GM18517 (cell line): ENCODE results near the gene LENG1.

ENCODE experiments used
- ATAC-seq: cut with Tn5 transposase; IDR thresholded peaks from one replicate; pipeline ENCODE4 v1.9.1; 2021; ENCODE audit warnings: mild to moderate bottlenecking, moderate library complexity; ENCODE audit not compliant: unreplicated experiment

The LENG1 gene

DNA sequence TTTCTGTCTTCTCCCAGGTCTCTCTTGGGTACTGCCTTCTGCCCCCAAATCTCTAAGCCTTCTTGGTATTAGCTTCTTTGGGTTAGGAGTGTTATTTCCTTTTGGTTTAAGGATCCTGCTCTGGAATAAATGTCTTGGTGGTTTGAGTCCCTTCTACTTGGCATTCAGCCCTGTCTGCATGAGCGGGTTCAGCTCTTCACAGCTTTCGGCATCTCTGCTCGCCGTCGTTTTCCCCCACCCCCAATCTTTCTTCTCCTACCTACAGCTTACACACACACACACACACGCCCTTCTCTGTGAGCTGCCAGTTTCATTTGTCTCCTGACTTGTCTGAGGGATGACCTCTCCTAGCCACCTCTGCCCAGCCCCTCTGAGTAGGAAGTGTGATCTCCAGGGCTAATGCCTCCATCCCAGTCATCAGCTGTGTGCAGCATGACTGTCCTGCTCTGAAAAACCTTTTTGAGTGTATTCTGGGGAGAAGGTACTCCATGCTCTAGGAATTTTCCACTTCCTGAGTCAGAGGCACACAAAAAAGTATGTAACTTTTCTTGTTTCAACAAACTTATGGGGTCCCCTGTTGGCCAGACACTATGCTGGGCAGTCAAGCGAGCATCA, 17.2 kb downstream of the LENG1 start:
- ATAC-seq = no peak

DNA sequence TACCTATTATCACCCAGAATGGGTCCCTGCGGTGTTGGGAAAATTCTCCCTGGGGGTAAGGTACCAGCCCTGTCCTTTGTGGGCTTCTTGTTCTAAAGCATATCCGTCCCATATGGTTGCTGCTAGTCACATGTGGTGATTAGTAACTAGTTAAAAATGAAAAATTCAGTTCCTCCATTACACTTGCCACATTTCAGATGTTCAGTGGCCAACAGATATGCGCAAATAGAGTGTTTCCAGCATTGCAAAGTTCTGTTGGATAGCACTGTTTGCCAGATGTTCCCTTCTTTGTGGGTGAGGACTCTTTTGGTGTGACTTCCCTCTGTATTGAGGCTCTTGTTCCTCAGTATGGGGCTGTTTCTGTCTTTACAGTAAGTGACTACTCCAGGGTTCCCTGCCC, 18.2 kb downstream of the LENG1 start:
- no peak for ATAC-seq

DNA sequence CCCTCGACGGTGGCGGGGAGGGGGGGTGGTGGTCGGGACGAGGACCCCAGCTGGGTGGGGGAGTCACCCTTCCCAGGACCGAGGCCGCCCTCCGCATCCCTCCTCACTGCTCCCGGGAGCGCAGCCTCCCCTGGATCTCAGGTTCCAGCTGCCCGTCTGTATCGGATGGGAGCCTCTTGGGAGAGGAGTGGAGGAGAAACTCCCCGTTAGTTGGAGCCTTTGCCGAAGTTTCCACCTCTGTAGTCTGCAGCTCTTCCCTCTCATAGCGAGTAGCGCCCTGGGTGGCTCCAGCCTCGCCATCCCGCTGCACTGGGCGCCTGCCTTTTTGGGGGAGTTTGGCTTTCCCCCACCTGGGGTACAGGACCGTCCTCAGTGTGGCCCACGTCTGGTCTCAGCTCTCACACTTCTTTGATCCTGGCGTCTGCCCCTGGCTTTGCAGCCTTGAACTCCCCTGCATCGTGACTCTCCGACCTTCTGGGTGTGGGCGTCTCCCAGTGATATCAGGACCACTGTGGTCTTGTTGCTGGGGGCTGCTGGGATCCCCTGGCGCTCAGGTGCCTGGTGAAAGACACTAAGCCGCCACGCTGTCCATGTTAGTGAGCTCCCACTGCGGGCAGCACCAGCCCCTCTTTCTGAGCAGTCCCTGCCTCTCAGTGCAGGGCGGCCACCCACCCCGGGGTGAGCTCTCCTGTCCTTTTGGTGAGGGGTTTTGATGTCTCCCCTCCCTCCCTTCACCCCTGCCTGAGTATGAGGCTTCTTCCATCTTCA, 20.8 kb downstream of the LENG1 start:
- ATAC-seq = no peak

DNA sequence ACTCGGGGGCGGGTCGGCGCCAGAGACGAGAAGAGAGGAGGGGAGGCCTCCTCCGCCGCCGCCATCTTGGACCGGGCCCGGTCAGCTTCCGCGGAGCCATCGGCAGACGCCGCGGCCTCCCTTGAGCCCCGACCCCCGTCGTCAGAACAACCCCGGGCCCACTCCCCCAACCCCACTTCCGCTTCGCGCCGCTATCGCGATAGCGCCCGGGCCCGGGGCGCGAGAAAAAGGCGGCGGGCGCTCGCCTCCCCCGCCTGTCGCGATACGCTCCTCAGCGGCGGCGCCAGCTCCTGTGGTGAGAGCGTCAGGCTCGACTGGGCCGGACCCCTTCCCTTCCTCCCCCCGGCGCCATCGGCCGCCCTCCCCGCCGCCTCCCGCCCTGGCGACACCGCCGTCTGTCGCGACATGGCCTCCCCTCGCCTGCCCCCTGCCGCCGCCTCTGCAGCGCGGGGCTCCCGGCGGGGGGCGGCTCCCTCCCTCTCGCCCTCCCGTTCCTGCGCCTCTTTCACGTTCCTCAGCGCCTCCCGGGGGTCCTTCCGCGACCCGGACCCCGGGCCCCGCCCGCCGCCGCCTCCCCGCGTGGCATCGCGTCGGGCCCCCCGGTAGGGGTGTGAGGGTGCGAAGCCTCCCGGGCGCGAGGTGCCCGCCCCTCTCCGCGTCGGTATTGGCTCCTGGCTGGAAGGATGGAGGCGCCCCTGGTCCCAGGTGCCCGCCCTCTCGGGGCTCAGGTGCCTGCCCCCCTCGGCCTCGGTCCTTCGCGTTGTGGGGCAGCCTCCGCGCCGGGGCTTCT, 21.6 kb downstream of the LENG1 start, which contains the start of gene CNOT3:
CNOT3 (plus strand) TSS at position 64 of the 790 bp plus-strand sequence. CDS start 5,217 bp downstream, outside the sequence.
- ATAC-seq = no peak

DNA sequence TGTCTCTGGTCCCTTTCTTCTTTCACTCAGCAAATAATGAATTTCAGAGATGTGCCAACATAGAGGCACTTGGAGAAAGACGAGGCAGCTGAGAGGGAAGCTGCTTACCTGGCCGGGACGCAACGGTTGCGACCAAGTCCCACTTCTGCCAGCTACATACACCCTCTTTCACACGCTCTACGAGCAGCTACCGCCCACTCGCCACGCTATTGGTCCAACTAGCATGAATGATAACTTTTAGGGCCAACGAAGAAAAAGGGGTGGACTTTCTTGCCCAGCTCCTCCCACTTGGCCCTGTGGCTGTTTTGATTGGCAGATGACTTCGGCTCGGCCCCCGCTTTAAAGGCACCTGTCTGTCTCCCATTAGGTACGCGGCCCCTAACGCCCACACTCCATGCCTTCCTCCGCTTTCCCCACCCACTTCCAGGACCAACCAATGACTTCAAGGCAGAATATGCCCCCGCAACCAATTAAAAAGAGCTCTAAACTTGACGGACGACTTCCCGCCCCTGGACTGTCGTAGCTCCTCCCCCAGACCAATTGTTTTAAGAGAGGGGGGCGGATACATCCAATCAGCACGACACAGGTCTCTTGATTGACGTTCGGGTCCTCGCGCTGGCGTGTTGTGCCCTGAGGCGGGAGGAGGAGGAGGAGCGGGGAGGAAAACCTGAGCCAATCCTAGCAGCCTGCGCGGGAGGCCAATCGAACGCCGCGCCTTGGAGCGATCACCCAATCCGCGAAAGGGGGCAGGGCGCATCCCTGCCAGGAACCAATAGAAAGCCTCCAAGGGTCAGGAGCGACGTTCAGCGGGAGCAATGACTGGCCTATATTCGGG, 22.4 kb downstream of the LENG1 start:
- peak; percentile 85 for ATAC-seq

DNA sequence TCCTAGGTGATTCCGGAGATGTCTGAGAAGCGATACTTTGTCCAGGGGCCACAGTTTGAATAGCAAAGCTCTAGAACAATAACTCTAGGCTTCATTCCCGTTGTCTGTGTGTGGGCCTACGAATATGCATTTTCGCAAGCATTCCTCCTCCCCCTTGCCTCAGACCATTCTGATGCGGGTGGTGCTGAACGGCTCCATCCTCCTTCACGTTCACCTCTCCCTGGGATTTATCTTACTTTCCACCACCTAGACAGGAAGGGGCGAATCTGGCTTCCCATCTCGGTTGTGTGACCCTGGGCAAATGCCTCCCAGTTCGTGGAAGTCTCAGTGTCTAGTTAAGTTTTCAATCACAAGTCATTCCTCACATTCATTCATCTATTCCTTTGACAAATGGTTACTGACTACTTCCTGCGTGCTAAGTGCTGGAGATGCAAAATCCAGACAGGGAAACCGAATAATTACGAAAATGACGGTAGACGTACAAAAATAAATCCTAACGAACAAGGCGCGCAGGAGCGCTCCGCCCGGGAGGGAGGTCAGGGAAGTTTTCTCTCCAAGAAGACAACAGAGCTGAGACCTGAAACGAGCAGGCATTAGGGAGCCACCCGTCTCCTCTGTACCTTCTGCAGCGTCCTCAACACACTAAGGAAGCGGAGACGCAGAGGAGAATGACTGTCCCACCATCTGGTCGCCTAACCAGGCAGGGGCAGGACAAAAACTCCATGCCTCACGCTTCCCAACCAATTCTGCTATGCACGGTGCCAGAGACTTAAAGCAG, 23.2 kb downstream of the LENG1 start:
- no peak for ATAC-seq

DNA sequence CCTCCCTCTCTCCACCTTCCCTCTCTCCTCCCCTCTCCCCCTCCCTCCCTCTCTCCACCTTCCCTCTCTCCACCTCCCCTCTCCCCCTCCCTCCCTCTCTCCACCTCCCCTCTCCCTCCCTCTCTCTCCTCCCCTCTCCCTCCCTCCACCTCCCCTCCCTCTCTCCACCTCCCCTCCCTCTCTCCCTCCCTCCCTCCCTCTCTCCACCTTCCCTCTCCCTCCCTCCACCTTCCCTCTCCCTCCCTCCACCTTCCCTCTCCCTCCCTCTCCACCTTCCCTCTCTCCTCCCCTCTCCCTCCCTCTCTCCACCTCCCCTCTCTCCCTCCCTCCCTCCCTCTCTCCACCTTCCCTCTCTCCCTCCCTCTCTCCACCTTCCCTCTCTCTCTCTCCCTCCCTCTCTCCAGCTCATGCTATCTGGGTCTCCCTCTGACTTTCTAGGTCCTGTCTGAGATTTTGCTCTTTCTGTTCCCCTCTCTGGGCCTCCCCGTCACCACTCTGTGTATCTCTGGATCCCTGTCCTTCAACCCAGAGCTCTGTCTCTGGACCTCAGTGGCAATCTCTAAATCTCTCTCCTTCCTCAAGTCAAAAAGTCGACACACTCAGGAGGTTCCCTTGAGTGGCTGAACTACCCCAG, 25.4 kb downstream of the LENG1 start:
- ATAC-seq = no peak

DNA sequence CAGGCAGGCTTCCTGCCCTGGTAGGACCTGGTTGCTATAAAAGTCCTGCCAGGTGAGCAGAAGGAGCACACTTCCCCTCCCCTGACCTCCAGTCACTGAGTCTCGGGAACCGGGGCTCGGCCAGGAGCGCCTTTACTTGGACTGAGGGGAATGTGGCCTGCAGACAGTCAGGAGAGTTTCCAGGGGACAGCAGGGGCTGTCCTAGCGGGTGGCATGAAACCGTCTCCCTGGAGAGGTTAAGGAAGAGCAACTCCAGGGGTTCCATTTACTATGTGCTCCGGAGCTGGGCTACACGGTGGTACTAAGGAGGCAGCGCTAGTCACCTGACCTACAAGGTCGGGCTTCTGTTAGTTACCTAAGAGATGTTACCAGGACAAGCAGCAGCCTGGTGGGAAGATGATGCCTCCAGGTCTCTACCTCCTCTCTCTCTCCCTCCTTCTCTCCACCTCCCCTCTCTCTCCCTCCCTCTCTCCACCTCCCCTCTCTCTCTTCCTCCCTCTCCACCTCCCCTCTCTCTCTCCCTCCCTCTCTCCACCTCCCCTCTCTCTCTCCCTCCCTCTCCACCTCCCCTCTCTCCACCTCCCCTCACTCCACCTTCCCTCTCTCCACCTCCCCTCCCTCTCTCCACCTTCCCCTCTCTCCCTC, 26.1 kb downstream of the LENG1 start:
- ATAC-seq = no peak

DNA sequence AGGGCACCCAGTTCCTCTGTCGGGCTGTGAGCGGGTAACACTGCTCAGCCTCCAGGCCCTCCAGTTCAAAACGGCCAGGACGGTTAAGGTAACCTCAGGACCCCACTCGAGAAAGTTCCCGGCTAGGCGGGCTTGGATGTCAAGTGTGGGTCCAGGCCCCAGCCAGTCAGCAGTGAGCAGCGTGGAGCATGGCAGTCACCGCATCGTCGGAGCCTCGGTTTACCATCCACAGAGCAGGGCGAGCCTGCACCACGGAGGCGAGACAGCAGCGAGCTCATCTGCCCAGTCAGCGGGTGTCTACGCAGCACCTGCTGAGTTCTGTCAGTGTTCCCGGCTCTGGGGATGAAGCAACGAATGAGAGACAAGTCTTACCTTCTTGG, 29.9 kb downstream of the LENG1 start:
- ATAC-seq = no peak

DNA sequence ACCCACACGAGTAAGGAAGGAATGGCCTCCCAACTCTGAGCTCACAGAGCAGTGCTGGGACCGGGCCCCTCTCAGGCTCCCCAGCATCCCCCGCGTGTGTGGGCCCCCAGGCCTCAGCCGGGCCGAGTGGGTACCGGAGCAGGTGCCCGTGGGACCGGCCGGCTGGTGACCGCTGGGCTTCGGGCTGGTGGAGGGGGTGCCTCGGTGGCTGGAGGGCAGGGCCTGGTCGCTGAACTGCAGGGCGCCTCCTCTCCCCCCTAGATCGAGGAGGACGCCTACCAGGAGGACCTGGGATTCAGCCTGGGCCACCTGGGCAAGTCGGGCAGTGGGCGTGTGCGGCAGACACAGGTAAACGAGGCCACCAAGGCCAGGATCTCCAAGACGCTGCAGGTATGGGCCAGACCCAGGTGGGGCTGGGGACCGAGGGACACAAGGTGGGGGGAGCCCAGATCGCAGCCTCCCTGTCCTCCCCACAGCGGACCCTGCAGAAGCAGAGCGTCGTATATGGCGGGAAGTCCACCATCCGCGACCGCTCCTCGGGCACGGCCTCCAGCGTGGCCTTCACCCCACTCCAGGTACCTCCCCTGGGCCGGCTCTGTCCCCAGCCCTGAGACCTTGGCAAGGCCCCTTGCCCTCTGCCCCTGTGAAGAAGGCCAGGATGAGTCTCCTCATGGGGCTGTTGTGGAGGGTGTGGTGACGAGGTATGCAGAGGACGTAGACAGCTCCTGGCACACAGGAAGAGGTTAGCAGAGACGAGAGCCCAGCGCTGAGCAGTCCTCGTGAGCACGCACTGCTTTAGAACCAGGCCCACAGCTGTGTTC, 30.5 kb downstream of the LENG1 start:
- no peak for ATAC-seq

DNA sequence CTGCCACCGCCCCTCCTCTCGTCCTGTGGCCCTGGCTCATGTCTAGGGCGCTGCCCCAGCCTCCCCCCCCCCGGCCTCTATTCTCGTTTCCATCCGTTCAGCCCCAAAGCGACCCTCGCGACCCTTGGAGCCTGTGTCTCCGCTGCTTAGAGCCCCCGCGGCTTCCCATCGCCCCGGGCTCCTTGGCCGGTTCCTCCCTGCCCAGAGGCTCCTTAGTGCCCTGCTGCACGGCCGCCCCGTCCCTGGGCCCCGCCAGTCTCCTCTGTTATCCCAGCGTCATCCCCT, 31.1 kb downstream of the LENG1 start:
- no peak for ATAC-seq

DNA sequence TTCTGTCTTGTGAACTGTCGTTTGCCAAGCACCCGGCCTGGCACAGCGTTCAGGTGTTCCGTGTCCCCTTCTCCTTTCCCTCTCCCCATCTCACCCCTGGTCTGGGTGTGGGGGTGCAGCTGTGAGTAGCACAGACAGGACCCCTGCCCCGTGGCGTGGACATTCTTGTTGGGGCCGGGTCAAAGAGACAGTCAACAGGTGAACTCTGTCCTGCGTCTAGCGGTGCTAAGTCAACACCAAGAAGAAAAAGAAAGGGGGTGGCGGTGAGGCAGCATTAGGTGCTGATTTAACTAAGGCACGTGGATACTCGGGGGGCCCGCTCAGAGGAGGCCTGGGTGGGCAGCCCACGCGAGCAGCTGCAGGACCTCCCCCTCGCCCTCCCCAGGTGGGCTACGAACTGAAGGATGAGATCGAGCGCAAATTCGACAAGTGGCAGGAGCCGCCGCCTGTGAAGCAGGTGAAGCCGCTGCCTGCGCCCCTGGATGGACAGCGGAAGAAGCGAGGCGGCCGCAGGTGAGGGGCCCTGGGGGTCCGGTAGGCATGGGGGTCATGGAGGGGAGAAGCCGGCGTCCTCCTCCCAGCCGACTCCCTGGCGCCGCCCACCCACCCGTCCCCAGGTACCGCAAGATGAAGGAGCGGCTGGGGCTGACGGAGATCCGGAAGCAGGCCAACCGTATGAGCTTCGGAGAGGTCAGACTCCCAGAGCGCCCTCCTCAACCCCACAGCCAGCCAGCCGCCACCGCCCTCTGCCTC, 31.7 kb downstream of the LENG1 start:
- ATAC-seq = no peak

DNA sequence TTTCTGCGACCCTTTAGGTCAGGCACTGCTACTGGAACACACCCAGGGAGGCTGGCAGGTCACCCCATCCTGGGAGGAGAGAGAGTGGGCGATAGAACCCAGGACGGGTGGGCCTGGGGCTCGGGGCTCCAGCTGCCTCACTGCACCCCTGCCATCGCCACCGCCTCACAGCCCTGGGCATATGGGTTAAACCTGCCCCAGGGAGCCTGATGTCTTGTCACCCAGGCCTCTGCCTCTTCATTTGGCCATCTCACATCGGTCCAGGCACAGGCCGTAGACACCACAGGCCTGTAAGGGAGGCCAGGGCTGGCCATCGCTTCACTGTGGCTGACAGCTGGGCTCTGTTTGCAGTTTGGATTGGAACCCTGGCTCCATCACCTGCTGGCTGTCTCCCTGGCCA, 33.8 kb downstream of the LENG1 start:
- no peak for ATAC-seq

DNA sequence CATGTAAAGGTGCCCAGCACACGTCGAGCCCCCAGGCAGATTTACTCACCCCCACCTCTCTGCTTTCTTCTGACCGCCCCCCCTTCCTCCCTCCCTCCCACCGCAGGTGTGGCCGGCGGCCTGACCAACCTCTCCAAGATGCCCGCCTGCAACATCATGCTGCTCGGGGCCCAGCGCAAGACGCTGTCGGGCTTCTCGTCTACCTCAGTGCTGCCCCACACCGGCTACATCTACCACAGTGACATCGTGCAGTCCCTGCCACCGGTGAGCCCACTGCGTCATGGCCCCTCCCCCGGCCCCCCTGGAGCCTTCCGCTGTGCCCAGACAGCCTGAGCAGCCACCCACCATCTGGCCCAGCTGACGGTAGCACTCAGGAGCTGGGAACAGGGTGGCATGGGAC, 35.1 kb downstream of the LENG1 start:
- ATAC-seq = no peak

DNA sequence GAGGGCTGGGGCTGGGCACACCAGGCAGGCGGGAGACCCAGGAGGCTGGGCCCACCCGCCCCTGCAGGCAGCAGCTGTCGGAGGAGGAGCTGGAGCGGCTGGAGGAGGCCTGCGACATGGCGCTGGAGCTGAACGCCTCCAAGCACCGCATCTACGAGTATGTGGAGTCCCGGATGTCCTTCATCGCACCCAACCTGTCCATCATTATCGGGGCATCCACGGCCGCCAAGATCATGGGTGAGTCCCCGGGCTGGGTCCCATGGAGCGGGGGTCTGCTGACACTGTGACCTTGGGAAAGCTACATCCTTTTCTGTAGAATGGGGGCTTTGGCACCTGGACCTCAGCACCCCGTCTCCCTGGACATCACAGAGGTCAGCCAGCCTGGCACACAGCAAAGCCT, 35.8 kb downstream of the LENG1 start:
- ATAC-seq = no peak

DNA sequence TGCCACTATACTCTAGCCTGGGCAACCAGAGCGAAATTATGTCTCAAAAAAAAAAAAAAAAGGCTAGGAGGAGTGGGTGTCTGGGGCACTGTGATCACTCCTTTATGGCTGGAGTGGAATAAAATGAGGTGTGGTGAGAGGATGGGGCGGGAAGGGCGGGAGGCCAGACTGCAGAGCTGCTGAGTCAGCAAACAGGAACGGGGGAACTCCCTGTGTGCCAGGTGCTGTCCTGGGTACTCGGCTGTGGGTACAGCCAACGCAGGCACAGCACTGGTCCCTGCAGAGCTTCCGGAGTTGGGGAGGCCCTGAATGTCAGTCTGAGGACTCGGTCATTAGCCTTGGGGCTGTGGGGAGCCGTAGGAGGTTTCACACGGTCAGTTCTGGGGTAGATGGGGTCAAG, 38.3 kb downstream of the LENG1 start:
- ATAC-seq = no peak

DNA sequence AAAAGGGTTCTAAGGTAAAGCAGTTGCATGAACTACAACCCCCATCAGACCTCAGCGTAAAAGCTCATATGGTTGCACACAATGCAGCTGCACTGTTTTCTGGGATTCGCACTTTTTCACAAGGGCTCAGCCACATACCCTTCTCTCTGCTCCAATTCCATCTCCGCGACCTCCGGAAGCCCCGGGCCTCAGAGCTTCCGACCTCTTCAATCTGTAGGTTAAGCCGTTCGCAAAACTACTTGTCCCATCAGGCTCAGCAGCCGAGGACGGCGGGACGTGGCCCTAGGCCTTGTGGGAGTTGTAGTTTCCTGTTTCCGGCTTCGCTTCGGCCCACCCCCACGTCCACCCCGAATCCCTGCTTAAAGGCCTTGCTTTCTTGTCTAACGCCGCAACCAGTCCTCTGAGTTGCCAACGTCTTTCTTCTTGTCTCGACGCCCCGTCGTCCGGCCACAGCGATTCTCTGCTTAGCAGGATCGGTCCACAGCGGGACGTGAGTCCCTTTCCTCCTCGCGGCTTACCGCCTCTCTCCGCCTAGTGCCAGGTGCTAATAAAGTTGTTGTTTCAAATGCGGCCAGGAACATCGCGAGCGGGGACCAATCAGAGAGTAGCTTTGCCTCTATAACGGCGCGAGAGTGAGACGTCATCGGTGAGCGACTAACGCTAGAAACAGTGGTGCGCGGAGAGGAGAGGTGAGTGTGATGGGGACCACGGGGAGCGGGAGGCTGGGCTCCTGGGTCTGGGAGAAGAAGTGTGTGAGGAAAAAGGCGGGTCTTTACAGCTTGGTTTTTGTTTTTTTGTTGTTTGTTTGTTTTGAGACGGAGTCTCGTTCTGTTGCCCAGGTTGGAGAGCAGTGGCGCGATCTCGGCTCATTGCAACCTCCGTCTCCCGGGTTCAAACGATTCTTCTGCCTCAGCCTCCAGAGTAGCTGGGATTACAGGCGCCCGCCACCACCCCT, 44.1 kb downstream of the LENG1 start, which contains the start of the genes PRPF31 and TFPT:
PRPF31 (plus strand) TSS at position 646 of the 955 bp plus-strand sequence. CDS start 2,525 bp downstream, outside the sequence.
TFPT (minus strand) TSS at position 549 of the 955 bp plus-strand sequence; CDS start at position 161, 388 bp downstream.
- peak; percentile 81 for ATAC-seq
